Vagina (tissue), 2 donors: ENCODE results near the gene HACD2.

ENCODE experiments used
- CTCF ChIP-seq, 3 experiments: fragments of 450-650 bp in 2 of 3; fragments of 200-600 bp in 1 of 3; sonication (generic) in 1 of 3; IDR thresholded peaks; one replicate each; pipeline ENCODE4 v1.5.1; 2017 to 2019; ENCODE audit warnings: antibody characterized with exemption in 3 of 3, mild to moderate bottlenecking in 2 of 3, moderate library complexity in 2 of 3
- POLR2A ChIP-seq, 2 donors: fragments of 450-650 bp; IDR thresholded peaks; one replicate each; pipeline ENCODE4 v1.6.1; 2017; ENCODE audit warnings: antibody characterized with exemption in 2 of 2, mild to moderate bottlenecking in 2 of 2, moderate library complexity in 2 of 2
- POLR2AphosphoS5 ChIP-seq, 2 donors: sonication (generic); formaldehyde crosslinking; IDR thresholded peaks; one replicate each; pipeline ENCODE4 v1.9.0; 2017; ENCODE audit warnings: antibody characterized with exemption in 2 of 2, mild to moderate bottlenecking in 2 of 2, low read depth in 1 of 2; ENCODE audit not compliant: insufficient read depth in 1 of 2

- TF ChIP-seq CTCF (IDR thresholded peaks at IDR 0.05) = no peak
- no peak for TF ChIP-seq POLR2AphosphoS5 (IDR thresholded peaks at IDR 0.05; ENCODE audit: insufficient read depth in 1 of 2, low read depth in 1 of 2)
- no peak for TF ChIP-seq POLR2A (IDR thresholded peaks at IDR 0.05)
These were observed 63.5 kb downstream of the HACD2 start for GRCh38 chr3:123521179-123521969.
